Stomach smooth muscle (tissue), 2 donors: Measurements from ENCODE around the gene UTY.

Experiments
- H3K27ac ChIP-seq: one replicate; pipeline ENCODE4 v1.7.0; 2013; ENCODE audit warnings: mild to moderate bottlenecking, low read length, inconsistent platforms
- H3K27me3 ChIP-seq, 2 donors: one replicate each; pipeline ENCODE4 v1.7.0; 2013; ENCODE audit warnings: low read length in 2 of 2; ENCODE audit not compliant: insufficient read depth in 2 of 2, control insufficient read depth in 1 of 2
- H3K36me3 ChIP-seq, 2 donors: one replicate each; pipeline ENCODE4 v1.7.0; 2013; ENCODE audit warnings: low read length in 2 of 2; ENCODE audit not compliant: control insufficient read depth in 2 of 2, insufficient read depth in 2 of 2
- H3K4me1 ChIP-seq: one replicate; pipeline ENCODE4 v1.7.0; 2013; ENCODE audit warnings: low read length; ENCODE audit not compliant: control insufficient read depth, insufficient read depth
- H3K4me3 ChIP-seq, 2 donors: one replicate each; pipeline ENCODE4 v1.7.0; 2013; ENCODE audit warnings: low read length in 2 of 2
- H3K9ac ChIP-seq, 2 donors: one replicate each; pipeline ENCODE4 v1.7.0; 2013; ENCODE audit warnings: low read length in 2 of 2, mild to moderate bottlenecking in 1 of 2
- H3K9me3 ChIP-seq, 2 donors: one replicate each; pipeline ENCODE4 v1.7.0; 2013; ENCODE audit warnings: low read length in 2 of 2; ENCODE audit not compliant: control insufficient read depth in 2 of 2
- donor health status: healthy.
- donor health status: Pancreatic carcinoma.

The UTY gene

DNA sequence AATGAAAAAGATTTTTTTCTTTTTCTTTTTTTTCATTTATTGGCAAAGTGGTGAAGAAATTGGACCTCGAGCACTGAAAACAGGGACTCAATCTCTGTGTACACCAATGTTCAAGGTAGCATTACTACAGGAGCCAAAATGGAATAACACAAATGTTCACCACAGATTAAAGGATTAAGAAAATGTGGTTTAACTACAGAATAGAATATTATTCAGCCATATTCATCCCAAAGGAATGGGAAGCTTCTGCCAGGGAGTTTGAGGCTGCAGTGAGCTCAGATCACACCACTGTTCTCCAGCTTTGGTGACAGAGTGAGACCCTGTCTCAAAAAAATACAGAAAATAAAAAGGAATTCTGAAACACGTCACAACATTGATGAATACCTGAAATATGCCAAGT is 81.0 kb downstream of the UTY start:
- Histone ChIP-seq H3K36me3 (no peaks in the 10 kb centered on the region), H3K27me3 (no peaks in the 10 kb centered on the region), H3K4me3 (no peak overlapping the region), H3K9me3 (no peaks in the 10 kb centered on the region), H3K9ac (no peak overlapping the region), H3K4me1 (no peaks in the 10 kb centered on the region), H3K27ac (no peak overlapping the region)

DNA sequence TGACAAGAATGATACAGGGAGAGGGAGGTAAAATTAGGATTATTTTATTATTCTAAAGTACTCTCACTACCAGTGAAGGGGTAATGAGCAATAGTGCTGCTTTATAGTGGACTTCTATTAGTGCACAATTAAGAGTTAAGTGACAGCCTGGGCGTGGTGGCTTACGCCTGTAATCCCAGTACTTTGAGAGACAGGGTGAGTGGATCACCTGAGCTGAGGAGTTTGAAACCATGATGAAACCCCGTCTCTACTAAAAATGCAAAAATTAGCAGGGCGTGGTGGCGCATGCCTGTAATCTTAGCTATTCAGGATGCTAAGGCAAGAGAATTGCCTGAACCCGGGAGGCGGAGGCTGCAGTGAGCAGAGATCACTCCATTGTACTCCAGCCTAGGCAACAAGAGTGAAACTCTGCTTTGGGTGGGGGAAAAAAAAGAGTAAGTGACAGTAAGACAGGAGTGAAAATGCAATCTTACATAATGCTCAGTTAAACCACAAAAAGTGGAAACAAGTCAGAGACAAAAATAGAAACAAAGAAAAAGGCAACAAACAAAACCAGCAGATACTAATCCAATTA is 98.6 kb downstream of the UTY start:
- H3K27me3 ChIP-seq = no peaks in the 10 kb centered on the region
- H3K4me3 ChIP-seq = no peak overlapping the region
- H3K4me1 ChIP-seq = no peaks in the 10 kb centered on the region
- H3K9ac ChIP-seq = no peak overlapping the region
- H3K9me3 ChIP-seq = no peaks in the 10 kb centered on the region
- H3K27ac ChIP-seq = no peak overlapping the region
- H3K36me3 ChIP-seq = no peaks in the 10 kb centered on the region

DNA sequence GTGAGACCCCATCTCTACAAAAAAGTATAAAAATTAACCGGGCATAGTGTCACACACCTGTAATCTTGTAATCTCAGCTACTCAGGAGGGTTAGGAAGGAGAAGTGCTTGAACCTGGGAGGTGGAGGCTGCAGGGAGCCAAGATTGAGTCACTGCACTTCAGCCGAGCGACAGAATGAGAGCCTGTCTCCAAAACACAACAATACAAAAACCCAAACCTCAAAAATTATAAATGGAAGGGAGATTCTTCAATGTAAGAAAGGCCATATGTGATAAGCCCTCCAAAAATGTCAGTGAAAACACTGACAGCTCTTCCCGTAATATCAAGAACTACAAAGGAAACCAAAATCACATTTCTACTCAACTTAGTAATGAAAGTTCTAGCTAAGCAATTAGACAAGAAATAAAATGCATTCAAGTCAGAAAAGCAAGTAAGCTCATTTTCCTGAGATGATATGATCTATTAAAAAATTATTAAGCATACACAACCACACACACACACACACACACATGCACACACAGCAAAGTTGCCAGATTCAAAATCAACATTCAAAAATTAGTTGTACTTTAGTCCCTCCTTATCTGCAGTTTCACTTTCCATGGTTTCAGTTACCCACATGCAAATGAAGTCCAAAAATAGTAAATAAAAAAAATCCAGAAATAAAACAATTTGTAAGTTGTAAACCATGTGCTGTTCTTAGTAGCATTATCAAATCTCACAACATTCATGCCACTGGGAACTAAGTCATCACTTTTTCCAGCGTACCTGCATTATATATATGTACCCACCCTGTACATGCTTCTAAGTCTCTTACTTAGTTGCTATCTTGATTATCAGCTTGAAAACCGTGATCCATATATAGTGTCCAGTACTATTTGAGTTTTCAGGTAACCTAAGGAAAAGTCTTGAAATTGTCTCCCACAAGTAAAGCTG is 108.7 kb downstream of the UTY start:
- Histone ChIP-seq H3K27me3 (no peaks in the 10 kb centered on the region), H3K27ac (no peak overlapping the region), H3K9ac (no peak overlapping the region), H3K36me3 (no peaks in the 10 kb centered on the region), H3K4me3 (no peak overlapping the region), H3K9me3 (no peaks in the 10 kb centered on the region), H3K4me1 (no peaks in the 10 kb centered on the region)

DNA sequence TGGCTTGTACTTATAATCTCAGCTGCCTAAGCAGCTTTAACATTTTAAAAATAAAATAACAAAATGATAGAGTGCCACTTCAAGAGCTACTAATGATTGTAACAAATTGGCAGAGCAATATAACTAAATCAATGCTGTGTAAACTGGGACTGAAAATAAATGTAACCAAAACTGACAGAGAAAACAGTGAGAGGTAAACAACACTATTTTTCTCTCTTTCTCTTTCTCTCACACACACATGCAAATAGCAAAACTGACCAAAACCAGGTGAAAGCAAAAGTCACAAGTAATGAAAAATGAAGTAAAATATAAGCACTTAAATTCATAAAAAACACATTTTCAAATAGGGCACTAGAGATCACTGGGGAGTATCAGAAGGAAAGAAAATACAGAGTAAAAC is 109.6 kb downstream of the UTY start:
- Histone ChIP-seq H3K36me3 (no peaks in the 10 kb centered on the region), H3K4me3 (no peak overlapping the region), H3K27ac (no peak overlapping the region), H3K27me3 (no peaks in the 10 kb centered on the region), H3K9me3 (no peaks in the 10 kb centered on the region), H3K4me1 (no peaks in the 10 kb centered on the region), H3K9ac (no peak overlapping the region)

DNA sequence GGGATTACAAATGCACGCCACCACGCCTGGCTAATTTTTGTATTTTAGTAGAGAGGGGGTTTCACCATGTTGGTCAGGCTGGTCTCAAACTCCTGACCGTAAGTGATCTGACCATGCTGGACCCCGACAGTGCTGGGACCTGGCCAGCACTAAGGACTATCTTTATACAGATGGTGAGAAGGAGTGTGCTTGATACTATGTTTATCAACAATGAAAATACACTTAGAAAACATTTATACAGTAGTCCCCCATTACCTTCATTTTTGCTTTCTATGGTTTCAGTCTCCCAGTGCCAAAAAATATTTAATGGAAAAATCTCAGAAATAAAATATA is 111.4 kb downstream of the UTY start:
- no peaks in the 10 kb centered on the region for H3K9me3 ChIP-seq
- no peaks in the 10 kb centered on the region for H3K36me3 ChIP-seq
- no peaks in the 10 kb centered on the region for H3K4me1 ChIP-seq
- no peak overlapping the region for H3K4me3 ChIP-seq
- no peak overlapping the region for H3K27ac ChIP-seq
- H3K27me3 ChIP-seq = no peaks in the 10 kb centered on the region
- no peak overlapping the region for H3K9ac ChIP-seq

DNA sequence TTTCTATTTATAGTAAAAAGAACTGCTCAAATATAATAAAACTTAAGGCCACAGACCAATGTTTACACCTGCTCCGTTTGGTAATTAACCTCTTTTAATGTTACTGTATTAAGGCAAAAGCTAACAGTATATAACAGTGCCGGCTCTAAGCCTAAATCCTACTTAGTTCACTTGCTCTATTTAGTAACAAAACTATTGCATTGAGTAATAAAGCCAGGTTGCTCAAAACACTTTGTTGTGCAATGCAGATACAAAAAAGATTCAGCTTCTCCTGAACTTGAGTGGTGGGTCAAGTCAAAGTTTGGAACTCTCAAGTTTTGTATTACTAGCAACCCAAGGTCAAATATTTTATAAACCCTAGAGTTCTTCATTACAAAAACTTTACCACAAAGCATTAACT is 116.2 kb downstream of the UTY start:
- Histone ChIP-seq H3K27me3 (no peaks in the 10 kb centered on the region), H3K27ac (no peak overlapping the region), H3K4me1 (no peaks in the 10 kb centered on the region), H3K9me3 (no peaks in the 10 kb centered on the region), H3K9ac (no peak overlapping the region), H3K36me3 (peaks cover 0 to 4% of the 10 kb centered on the region in 2 donors), H3K4me3 (no peak overlapping the region)

DNA sequence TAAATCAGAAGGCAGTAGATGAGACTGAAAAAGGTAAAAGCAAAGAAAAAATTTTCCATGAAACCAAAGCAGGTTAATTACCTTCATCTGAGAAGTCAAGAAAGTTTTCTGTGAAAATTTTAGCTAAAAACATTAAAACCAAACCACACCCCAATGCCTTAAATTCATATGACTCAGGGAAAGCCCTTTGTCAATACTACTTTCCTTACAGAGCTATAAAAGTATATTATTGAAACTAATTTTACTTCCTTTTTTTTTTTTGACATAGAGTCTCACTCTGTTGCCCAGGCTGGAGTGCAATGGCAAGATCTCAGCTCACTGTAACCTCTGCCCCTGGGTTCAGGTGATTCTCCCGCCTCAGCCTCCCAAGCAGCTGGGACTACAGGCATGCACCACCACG is 117.2 kb downstream of the UTY start:
- Histone ChIP-seq H3K9me3 (no peaks in the 10 kb centered on the region), H3K27me3 (no peaks in the 10 kb centered on the region), H3K36me3 (peaks cover 0 to 4% of the 10 kb centered on the region in 2 donors), H3K27ac (no peak overlapping the region), H3K9ac (no peak overlapping the region), H3K4me3 (no peak overlapping the region), H3K4me1 (no peaks in the 10 kb centered on the region)

DNA sequence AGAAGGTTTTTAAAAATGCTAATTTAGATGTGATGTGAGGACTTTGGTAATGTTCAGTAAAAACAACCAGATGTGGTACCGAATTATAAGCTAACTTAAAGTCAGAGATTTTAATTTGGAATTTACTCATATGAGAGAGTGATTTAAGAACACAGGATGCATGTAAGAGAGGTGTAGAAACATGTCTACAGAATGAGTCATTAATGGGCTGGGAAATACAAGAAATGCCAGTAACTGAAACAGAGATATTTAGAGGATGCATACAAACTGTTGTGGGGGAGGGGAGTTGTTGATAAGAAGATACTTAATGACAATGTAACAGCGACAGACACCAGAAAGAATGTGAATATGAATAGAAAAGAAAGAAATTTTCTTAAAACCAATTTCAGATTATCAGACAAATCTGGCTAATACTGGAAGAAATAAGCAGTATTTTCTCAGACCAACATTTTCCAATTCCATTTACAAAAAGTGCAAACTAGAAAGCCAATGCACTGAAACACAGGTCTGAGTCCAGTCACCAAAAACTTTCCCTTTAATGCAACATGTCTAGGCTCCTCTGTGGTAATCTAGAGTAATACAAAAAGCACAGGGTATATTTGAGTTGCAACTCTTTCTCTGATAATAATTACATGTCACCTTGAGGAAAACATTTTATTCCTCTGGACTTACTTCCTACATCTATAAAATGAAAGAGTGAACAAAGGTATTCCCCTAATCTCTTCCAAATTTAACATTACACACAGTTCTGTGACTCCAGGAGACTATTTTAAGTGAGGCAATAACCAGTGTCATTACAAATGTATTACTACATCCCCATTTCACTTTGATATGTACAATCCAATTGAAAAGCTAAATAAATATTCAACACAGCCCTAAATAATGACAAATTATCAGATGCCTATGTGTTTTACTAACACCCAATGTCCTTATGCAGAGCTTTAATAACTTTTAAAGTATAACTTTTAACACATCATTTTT is 117.9 kb downstream of the UTY start:
- no peak overlapping the region for H3K27ac ChIP-seq
- no peaks in the 10 kb centered on the region for H3K4me1 ChIP-seq
- no peaks in the 10 kb centered on the region for H3K9me3 ChIP-seq
- H3K27me3 ChIP-seq = no peaks in the 10 kb centered on the region
- peaks cover 0 to 4% of the 10 kb centered on the region in 2 donors for H3K36me3 ChIP-seq
- H3K4me3 ChIP-seq = no peak overlapping the region
- no peak overlapping the region for H3K9ac ChIP-seq

DNA sequence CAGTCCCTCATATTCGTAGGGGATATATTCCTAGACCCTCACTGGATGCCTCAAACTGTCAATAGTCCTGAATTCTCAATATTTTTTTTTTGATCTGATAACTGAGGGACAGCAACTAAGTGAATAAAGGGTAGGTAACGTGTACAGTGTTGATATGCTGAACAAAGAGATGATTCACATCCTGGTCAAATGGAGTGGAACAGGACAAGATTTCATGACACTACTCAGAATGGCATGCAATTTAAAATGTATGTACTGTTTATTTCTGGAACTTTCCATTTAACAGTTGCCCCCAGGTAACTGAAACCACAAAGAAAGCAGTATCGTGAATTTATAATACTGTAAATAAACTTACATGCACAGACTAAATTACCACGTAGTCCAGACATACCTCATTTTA is 128.4 kb downstream of the UTY start:
- Histone ChIP-seq H3K27ac (no peak overlapping the region), H3K36me3 (peaks cover 0 to 12% of the 10 kb centered on the region in 2 donors), H3K4me1 (no peaks in the 10 kb centered on the region), H3K9me3 (no peaks in the 10 kb centered on the region), H3K9ac (no peak overlapping the region), H3K27me3 (no peaks in the 10 kb centered on the region), H3K4me3 (no peak overlapping the region)

DNA sequence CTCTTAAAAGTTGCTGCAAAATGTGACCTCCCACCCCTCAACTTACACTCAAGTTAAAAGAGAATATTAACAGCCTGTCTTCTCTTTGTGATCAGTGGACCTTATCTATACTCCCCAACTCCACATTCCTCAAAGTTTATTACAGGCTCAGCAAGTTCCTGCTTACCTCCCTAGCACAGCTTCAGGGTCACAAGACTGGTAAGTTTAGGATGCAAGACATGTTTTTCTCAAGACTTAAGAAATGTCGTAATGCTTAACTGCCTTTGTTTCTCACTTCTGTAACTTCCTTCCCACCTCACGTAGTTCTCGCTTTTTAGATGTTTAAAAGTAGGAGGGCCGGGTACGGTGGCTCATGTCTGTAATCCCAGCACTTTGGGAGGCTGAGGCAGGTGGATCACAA is 132.7 kb downstream of the UTY start:
- H3K4me1 ChIP-seq = no peaks in the 10 kb centered on the region
- no peak overlapping the region for H3K9ac ChIP-seq
- H3K9me3 ChIP-seq = no peaks in the 10 kb centered on the region
- peaks cover 0 to 8% of the 10 kb centered on the region in 2 donors for H3K36me3 ChIP-seq
- no peaks in the 10 kb centered on the region for H3K27me3 ChIP-seq
- H3K27ac ChIP-seq = no peak overlapping the region
- no peak overlapping the region for H3K4me3 ChIP-seq
